Heart left ventricle (tissue), 16 donors: ENCODE results near the gene MAP2K5. TPM values are rescaled to one million over a fixed set of nuclear protein-coding genes. Genes with fewer than 3 reads are reported as not detected.

Experiments
- ATAC-seq, 4 donors: fragments of 200-7000 bp; cut with Tn5 transposase; one replicate each; pipeline ENCODE4 v1.9.1; 2020 to 2022; ENCODE audit warnings: moderate library complexity in 4 of 4, mild to moderate bottlenecking in 3 of 4, moderate number of reproducible peaks in 1 of 4
- DNase-seq, 5 donors: peaks; one replicate each; pipeline ENCODE4 v3.0.0-alpha.2; 2020
- H3K27ac ChIP-seq, 12 donors: fragments of 200-600 bp; sonication (generic) in 4 of 12; one replicate each; pipeline versions ENCODE4 v1.5.0 to v1.8.0; 2016 to 2022; ENCODE audit warnings: mild to moderate bottlenecking in 2 of 12
- H3K27me3 ChIP-seq, 9 donors: fragments of 200-600 bp; sonication (generic) in 2 of 9; one replicate each; pipeline versions ENCODE4 v1.5.1 to v1.8.0; 2016 to 2022; ENCODE audit warnings: mild to moderate bottlenecking in 3 of 9
- H3K36me3 ChIP-seq, 9 donors: fragments of 200-600 bp; sonication (generic) in 2 of 9; one replicate each; pipeline versions ENCODE4 v1.5.0 to v1.8.0; 2018 to 2022; ENCODE audit warnings: mild to moderate bottlenecking in 2 of 9
- H3K4me1 ChIP-seq, 12 donors: fragments of 200-600 bp; sonication (generic) in 4 of 12; one replicate each; pipeline versions ENCODE4 v1.5.0 to v1.8.0; 2016 to 2022; ENCODE audit warnings: mild to moderate bottlenecking in 3 of 12
- H3K4me3 ChIP-seq, 12 donors: fragments of 200-600 bp; sonication (generic) in 4 of 12; one replicate each; pipeline versions ENCODE4 v1.5.0 to v1.8.0; 2017 to 2022; ENCODE audit warnings: mild to moderate bottlenecking in 9 of 12, moderate library complexity in 4 of 12
- H3K9me3 ChIP-seq, 12 donors: fragments of 200-600 bp; sonication (generic) in 4 of 12; one replicate each; pipeline versions ENCODE4 v1.5.0 to v1.8.0; 2016 to 2022; ENCODE audit warnings: mild to moderate bottlenecking in 1 of 12
- POLR2A ChIP-seq, 2 donors: fragments of 450-650 bp; IDR thresholded peaks; one replicate each; pipeline ENCODE4 v1.6.1; 2017; ENCODE audit warnings: antibody characterized with exemption in 2 of 2, mild to moderate bottlenecking in 2 of 2, moderate library complexity in 2 of 2
- WGBS, 4 donors: extraction: QIAGEN DNeasy Blood & Tissue Kit in 2 of 4; methylation state at CpG; one replicate each; pipeline versions ENCODE4 v1.1.5 to v1.1.7; 2013 to 2018; 5-methylcytosine and 5-hydroxymethylcytosine counted together
- intact Hi-C, 10 donors: fragments of 100-400 bp; cut with DNase I; formaldehyde crosslinking; loops; one replicate each; pipeline versions ENCODE4 v1.11.1 to v1.14.2; 2022
- polyA plus RNA-seq, 2 donors: library from polyadenylated mRNA; stranded (reverse); fragments of 200-250 nt; gene quantifications; one replicate each; pipeline ENCODE4 v1.2.3, GENCODE V29; 2013
- total RNA-seq, 9 donors: library from RNA; depleted of rRNA in 2 of 9; stranded (reverse); fragments of >200 nt in 2 of 9; fragmentation: NEBNext Ultra II Directional in 3 of 9; extraction: Animal tissue kit (Norgen Biotek cat#: 25700) in 3 of 9; gene quantifications; one replicate each; pipeline versions ENCODE4 v1.1.0 to v1.2.4, GENCODE V29; 2016 to 2023
- TF ChIP-seq, protein P1 (sequence below), 12 donors: fragments of 200-600 bp; sonication (generic) in 4 of 12; IDR thresholded peaks; one replicate each; pipeline versions ENCODE4 v1.5.0 to v1.8.0; 2018 to 2022; ENCODE audit warnings: antibody characterized with exemption in 12 of 12, mild to moderate bottlenecking in 5 of 12
- donor health status: ischemic (EF 13 %, LVEDD 7.1; RV severe dilation, severe dysfunction).
- donor health status: healthy with polysubstance abuse.
- donor health status: DM: no; HTN: yes; CAD: no.
- donor health status: DM: no; HTN: no; CAD: no.
- donor health status: ischemic (EF 25% LVEDD 6.9; RV normal size, moderate dysfunction).
- donor health status: ischemic (EF 25% LVEDD 5.7; RV mildly dilated, moderate dysfunction).
- donor health status: healthy.
- donor health status: DM: yes; HTN: yes; CAD: no.
- donor health status: ischemic (EF 35%, LVEDD 5.7; RV mildly dilated, moderate dysfunction).
- donor health status: nonischemic (EF 11% LVEDD 7.7; RV severe dilation, severe dysfunction).
- donor health status: DM: yes; HTN: yes; CAD: no.
- donor health status: PGD.
- donor health status: ischemic (EF 29% LVEDD 5.4; RV normal size, mild dysfunction).
- donor health status: nonischemic (EF 23%, LVEDD 6.1; RV moderate dilation, normal function).

MAP2K5 gene
- total and polyA plus RNA-seq, 11 donors: 8.1 to 32.0 (median 19.1) TPM

DNA sequence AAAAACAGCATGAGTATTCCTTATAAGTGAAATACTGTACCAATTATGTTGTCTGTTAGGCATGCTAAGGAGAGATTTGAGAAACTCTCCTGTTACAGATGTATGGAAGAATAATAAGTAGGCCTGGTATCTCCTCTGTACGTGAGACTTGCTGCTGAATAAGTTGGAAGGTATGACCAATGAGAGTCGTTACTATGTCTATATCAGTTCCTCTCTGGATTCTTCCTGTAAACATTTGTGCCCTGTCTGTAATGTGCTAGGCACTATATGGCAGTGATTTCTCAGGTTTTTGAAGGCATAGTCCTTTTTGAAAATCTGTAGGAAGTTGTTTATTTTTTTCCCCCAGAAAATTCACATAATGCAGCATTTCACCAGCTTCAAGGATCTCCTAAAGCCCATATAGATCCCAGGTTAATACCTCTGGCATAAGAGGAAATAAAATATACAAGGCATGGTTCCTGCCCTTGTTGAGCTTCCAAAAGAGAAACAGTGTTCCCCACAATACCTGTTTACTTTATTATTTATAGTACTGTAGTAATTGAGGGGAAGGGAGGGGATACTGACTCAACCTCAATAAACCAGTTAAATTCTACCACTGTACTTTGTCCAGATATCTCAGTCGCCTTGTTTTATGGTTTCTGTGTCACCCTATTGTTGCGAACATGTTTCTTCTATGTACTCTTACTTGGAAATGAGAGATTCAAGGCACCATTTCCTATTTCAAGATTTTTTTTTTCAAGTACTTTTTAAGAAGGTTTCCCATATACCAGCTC is 28.6 kb downstream of the MAP2K5 start:
- no peak for ATAC-seq
- Histone ChIP-seq H3K4me3 (no peak overlapping the region), H3K9me3 (no peaks in the 10 kb centered on the region), H3K36me3 (peaks cover 0 to 6% (median 0%) of the 10 kb centered on the region in 9 donors), H3K27ac (no peak overlapping the region), H3K4me1 (peaks cover 0 to 18% (median 5%) of the 10 kb centered on the region in 12 donors), H3K27me3 (no peaks in the 10 kb centered on the region)
- TF ChIP-seq POLR2A (IDR thresholded peaks at IDR 0.05): no peak
- TF ChIP-seq, protein P1, sequence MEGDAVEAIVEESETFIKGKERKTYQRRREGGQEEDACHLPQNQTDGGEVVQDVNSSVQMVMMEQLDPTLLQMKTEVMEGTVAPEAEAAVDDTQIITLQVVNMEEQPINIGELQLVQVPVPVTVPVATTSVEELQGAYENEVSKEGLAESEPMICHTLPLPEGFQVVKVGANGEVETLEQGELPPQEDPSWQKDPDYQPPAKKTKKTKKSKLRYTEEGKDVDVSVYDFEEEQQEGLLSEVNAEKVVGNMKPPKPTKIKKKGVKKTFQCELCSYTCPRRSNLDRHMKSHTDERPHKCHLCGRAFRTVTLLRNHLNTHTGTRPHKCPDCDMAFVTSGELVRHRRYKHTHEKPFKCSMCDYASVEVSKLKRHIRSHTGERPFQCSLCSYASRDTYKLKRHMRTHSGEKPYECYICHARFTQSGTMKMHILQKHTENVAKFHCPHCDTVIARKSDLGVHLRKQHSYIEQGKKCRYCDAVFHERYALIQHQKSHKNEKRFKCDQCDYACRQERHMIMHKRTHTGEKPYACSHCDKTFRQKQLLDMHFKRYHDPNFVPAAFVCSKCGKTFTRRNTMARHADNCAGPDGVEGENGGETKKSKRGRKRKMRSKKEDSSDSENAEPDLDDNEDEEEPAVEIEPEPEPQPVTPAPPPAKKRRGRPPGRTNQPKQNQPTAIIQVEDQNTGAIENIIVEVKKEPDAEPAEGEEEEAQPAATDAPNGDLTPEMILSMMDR (IDR thresholded peaks at IDR 0.05): no peak
- no peak for DNase-seq
- intact Hi-C loops: loop anchor here in 1 of 10 donors (10.0 kb wide), 1 partner anchor 54 kb away; no protein-coding TSS in a partner anchor
- 90 to 93% (median 93%) methylated on average over 4 of the region's 4 CpGs for WGBS, 4 donors

DNA sequence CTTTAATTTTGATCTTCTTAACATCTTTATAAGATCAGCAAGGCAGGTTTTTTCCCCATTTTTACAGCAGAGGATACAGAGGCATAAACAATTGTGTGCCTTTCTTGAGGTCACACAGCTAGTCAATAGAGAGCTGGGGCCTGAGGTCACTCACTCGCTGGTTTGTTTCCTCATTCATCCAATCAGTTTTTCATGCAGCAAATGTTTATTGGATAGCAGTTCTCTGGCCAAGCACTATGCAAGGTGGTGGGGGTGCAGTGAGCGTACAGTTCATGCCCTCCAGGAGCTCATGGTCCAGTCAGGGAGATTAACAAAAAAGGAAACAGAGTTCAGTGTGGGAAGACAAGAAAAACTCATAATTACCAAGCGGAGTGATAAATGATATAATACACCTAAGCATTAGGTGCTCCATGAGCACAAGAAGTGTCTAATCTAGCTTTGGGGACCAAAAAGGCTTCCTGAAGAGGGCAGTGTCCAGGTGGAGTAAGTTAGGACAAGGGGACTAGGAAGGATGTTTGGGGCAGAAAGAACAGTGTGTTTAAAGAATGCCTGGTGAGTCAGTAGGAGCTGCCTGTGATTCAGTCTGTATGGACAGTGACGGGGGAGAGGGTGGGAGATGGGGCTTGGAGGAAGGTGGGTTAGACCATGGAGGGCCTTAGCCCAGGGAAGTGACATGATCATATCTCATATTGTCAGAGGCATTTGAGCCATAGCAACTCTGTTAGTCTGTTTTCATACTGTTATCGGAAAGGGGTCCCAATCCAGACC is 29.3 kb downstream of the MAP2K5 start:
- no peak for ATAC-seq
- Histone ChIP-seq H3K9me3 (no peaks in the 10 kb centered on the region), H3K27ac (no peak overlapping the region), H3K36me3 (peaks cover 0 to 6% (median 0%) of the 10 kb centered on the region in 9 donors), H3K4me1 (peaks cover 0 to 18% (median 5%) of the 10 kb centered on the region in 12 donors), H3K27me3 (no peaks in the 10 kb centered on the region), H3K4me3 (no peak overlapping the region)
- TF ChIP-seq, protein P1 (IDR thresholded peaks at IDR 0.05): no peak
- no peak for TF ChIP-seq POLR2A (IDR thresholded peaks at IDR 0.05)
- intact Hi-C loops: loop anchor here in 1 of 10 donors (10.0 kb wide), 1 partner anchor 53 kb away; no protein-coding TSS in a partner anchor
- WGBS, 4 donors: 94 to 97% (median 97%) methylated on average over 5 of the region's 5 CpGs
- DNase-seq: no peak

DNA sequence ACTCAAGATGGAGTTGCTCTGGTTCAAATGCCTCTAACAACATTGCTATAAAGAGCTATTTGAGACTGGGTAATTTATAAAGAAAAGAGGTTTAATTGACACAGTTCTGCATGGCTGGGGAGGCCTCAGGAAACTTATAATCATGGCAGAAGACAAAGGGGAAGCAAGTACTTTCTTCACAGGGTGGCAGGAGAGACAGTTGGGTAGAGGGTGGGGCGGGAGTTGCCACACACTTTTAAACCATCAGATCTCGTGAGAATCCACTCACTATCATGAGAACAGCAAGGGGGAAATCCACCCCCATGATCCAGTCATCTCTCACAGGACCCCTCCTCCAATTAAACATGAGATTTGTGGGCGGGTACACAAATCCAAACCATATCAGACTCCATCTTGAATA is 30.7 kb downstream of the MAP2K5 start:
- WGBS, 4 donors: 74 to 98% (median 96%) methylated on average over 3 of the region's 3 CpGs
- intact Hi-C loops: loop anchor here in 1 of 10 donors (10.0 kb wide), 1 partner anchor 52 kb away; no protein-coding TSS in a partner anchor
- ATAC-seq: no peak

More for the DNA sequence above, 30.7 kb downstream of the MAP2K5 start:
- no peak for DNase-seq
- Histone ChIP-seq H3K27me3 (no peaks in the 10 kb centered on the region), H3K36me3 (peaks cover 0 to 6% (median 0%) of the 10 kb centered on the region in 9 donors), H3K9me3 (no peaks in the 10 kb centered on the region), H3K27ac (no peak overlapping the region), H3K4me3 (no peak overlapping the region), H3K4me1 (peaks cover 0 to 18% (median 5%) of the 10 kb centered on the region in 12 donors)
- no peak for TF ChIP-seq POLR2A (IDR thresholded peaks at IDR 0.05)
- TF ChIP-seq, protein P1 (IDR thresholded peaks at IDR 0.05): no peak
